ENCODE results near the gene SLC35F6. TPM values are rescaled to one million over a fixed set of nuclear protein-coding genes. Genes with fewer than 3 reads are reported as not detected.

Gene SLC35F6
- total RNA-seq, 1 donor from 2014 or later: 5.6 TPM

GRCh38 chr2:26801796-26802195 lies 37.7 kb downstream of the SLC35F6 start:
- no peaks in the 10 kb centered on the region for H3K9me3 Mint-ChIP-seq
- no peak overlapping the region for H3K27ac Mint-ChIP-seq
- Histone ChIP-seq H3K79me2 (ENCODE audit: low read depth) (no peaks in the 10 kb centered on the region), H3K4me1 (no peaks in the 10 kb centered on the region), H3F3A (ENCODE audit: low read depth) (peaks cover 14% of the 10 kb centered on the region), H3K4me2 (no peak overlapping the region), H3K4me3 (no peak overlapping the region), H3K9me3 (ENCODE audit: low read depth) (no peaks in the 10 kb centered on the region), H3K9ac (no peak overlapping the region), H4K20me1 (ENCODE audit: low read depth) (peaks cover 7% of the 10 kb centered on the region), H3K36me3 (no peaks in the 10 kb centered on the region), H2AFZ (replicated peaks) (no peak overlapping the region), H3K27ac (no peak overlapping the region), H3K27me3 (no peaks in the 10 kb centered on the region)
- no peak for TF ChIP-seq CTCF (IDR thresholded peaks at IDR 0.05)
- DNase-seq (ENCODE audit: low spot score): no peak
- H3K27me3 Mint-ChIP-seq (ENCODE audit: insufficient read depth, low read depth): peaks cover 5% of the 10 kb centered on the region
- H3K36me3 Mint-ChIP-seq: peaks cover 34% of the 10 kb centered on the region
- H3K4me1 Mint-ChIP-seq: peaks cover 4% of the 10 kb centered on the region
- H3K4me3 Mint-ChIP-seq: no peak overlapping the region

GRCh38 chr2:26805241-26805676 lies 41.2 kb downstream of the SLC35F6 start:
- H3K9me3 ChIP-seq (ENCODE audit: low read depth): no peaks in the 10 kb centered on the region
- no peak overlapping the region for H3K9ac ChIP-seq
- no peak overlapping the region for H3K4me2 ChIP-seq
- DNase-seq (ENCODE audit: low spot score): no peak
- H3K4me1 ChIP-seq: peaks cover 11% of the 10 kb centered on the region
- Mint-ChIP-seq H3K9me3 (no peaks in the 10 kb centered on the region), H3K27me3 (ENCODE audit: insufficient read depth, low read depth) (peaks cover 8% of the 10 kb centered on the region), H3K4me3 (no peak overlapping the region), H3K36me3 (peaks cover 19% of the 10 kb centered on the region), H3K27ac (peak overlapping the region; percentile 7), H3K4me1 (peaks cover 25% of the 10 kb centered on the region)
- H4K20me1 ChIP-seq (ENCODE audit: low read depth): peaks cover 7% of the 10 kb centered on the region
- H3K4me3 ChIP-seq: no peak overlapping the region
- H3K36me3 ChIP-seq: no peaks in the 10 kb centered on the region
- H2AFZ ChIP-seq (replicated peaks): no peak overlapping the region
- H3K27ac ChIP-seq: no peak overlapping the region
- no peaks in the 10 kb centered on the region for H3K79me2 ChIP-seq (ENCODE audit: low read depth)
- H3K27me3 ChIP-seq: no peaks in the 10 kb centered on the region
- peaks cover 10% of the 10 kb centered on the region for H3F3A ChIP-seq (ENCODE audit: low read depth)
- no peak for TF ChIP-seq CTCF (IDR thresholded peaks at IDR 0.05)
- no peak for TF ChIP-seq EZH2phosphoT487 (IDR thresholded peaks at IDR 0.05)
- TF ChIP-seq EZH2 (IDR thresholded peaks at IDR 0.05): no peak

- H3K36me3 Mint-ChIP-seq: peaks cover 7% of the 10 kb centered on the region
- Histone ChIP-seq H4K20me1 (ENCODE audit: low read depth) (no peaks in the 10 kb centered on the region), H3K9me3 (ENCODE audit: low read depth) (no peaks in the 10 kb centered on the region), H3K36me3 (no peaks in the 10 kb centered on the region), H3K4me1 (peaks cover 23% of the 10 kb centered on the region), H2AFZ (replicated peaks) (no peak overlapping the region), H3K9ac (no peak overlapping the region), H3K4me2 (peak overlapping the region; percentile 59), H3K27me3 (no peaks in the 10 kb centered on the region), H3K79me2 (ENCODE audit: low read depth) (no peaks in the 10 kb centered on the region), H3K27ac (no peak overlapping the region), H3F3A (ENCODE audit: low read depth) (no peaks in the 10 kb centered on the region), H3K4me3 (no peak overlapping the region)
- TF ChIP-seq EZH2phosphoT487 (IDR thresholded peaks at IDR 0.05) (no peak), EZH2 (IDR thresholded peaks at IDR 0.05) (no peak), CTCF (IDR thresholded peaks at IDR 0.05) (no peak)
- peak; percentile 54 for DNase-seq (ENCODE audit: low spot score)
- H3K4me3 Mint-ChIP-seq: peak overlapping the region; percentile 64
- no peaks in the 10 kb centered on the region for H3K9me3 Mint-ChIP-seq
- peaks cover 6% of the 10 kb centered on the region for H3K27me3 Mint-ChIP-seq (ENCODE audit: insufficient read depth, low read depth)
- H3K4me1 Mint-ChIP-seq: peaks cover 51% of the 10 kb centered on the region
- peak overlapping the region; percentile 86 for H3K27ac Mint-ChIP-seq
Measured at GRCh38 chr2:26807788-26808460, 43.8 kb downstream of the SLC35F6 start.
